RWPE2 (cell line): ENCODE results near the gene LAMA5.
A peak's percentile ranks its signal among the peaks of the same experiment; 100 is the strongest.

ENCODE experiments used
- ATAC-seq: fragments of 200-7000 bp; cut with Tn5 transposase; 3 replicates; pipeline ENCODE4 v1.9.1; 2021; ENCODE audit warnings: low read depth
- DNase-seq: peaks from one replicate; pipeline ENCODE4 v3.0.0-alpha.2; 2020; ENCODE audit warnings: low spot score
- H3K27ac ChIP-seq: fragments of 450-650 bp; 2 replicates; pipeline ENCODE4 v1.5.1; 2017; ENCODE audit warnings: mild to moderate bottlenecking; ENCODE audit not compliant: poor library complexity, severe bottlenecking
- H3K27me3 ChIP-seq: fragments of 250-450 bp; sonication (Bioruptor Pico); 2 replicates; pipeline ENCODE4 v1.5.1; 2021; ENCODE audit warnings: mild to moderate bottlenecking, moderate library complexity; ENCODE audit not compliant: insufficient read depth, poor library complexity, severe bottlenecking
- H3K36me3 ChIP-seq: fragments of 250-450 bp; sonication (Bioruptor Pico); 2 replicates; pipeline ENCODE4 v1.5.1; 2020; ENCODE audit warnings: low read depth, mild to moderate bottlenecking, moderate library complexity
- H3K4me1 ChIP-seq: fragments of 250-450 bp; sonication (Bioruptor Pico); 2 replicates; pipeline ENCODE4 v1.5.1; 2021; ENCODE audit warnings: mild to moderate bottlenecking, moderate library complexity; ENCODE audit not compliant: insufficient read depth, poor library complexity, severe bottlenecking
- H3K4me3 ChIP-seq: fragments of 250-450 bp; sonication (Bioruptor Pico); 2 replicates; pipeline ENCODE4 v1.5.1; 2021; ENCODE audit warnings: mild to moderate bottlenecking, moderate library complexity; ENCODE audit not compliant: severe bottlenecking
- H3K9me3 ChIP-seq: fragments of 250-450 bp; sonication (Bioruptor Pico); 2 replicates; pipeline ENCODE4 v1.5.1; 2021; ENCODE audit warnings: mild to moderate bottlenecking, moderate library complexity; ENCODE audit not compliant: severe bottlenecking
- TF ChIP-seq, protein P1 (sequence below): fragments of 450-650 bp; IDR thresholded peaks from one replicate; pipeline ENCODE4 v1.5.1; 2017; ENCODE audit warnings: mild to moderate bottlenecking, moderate library complexity; ENCODE audit not compliant: poor library complexity, severe bottlenecking

The LAMA5 gene

DNA sequence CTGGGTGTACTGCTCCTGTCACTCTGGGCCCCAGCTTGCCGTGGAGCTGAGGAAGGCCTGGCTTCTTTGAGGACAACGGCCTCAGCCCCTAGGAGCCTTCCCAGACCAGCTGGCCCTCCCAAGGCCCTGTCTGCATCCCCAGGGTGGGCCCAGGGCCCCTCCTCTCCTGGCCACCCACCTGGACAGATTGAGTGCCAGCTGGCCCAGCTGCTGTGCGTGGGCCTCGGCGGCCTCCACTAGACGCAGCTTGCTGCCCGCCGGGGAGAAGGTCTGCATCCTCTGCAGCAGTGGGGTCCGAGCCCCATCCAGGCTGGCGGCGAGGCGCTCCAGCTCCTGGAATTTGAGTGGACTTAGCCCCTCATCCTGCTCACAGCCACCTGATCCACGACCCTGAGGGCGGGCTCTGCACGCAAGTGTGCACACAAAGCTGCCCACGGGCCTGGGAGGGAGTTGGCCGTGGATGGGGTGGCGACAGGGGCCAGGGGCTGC lies 49.9 kb downstream of the LAMA5 start:
- Histone ChIP-seq H3K9me3 (no peaks in the 10 kb centered on the region), H3K36me3 (peaks cover 83% of the 10 kb centered on the region), H3K27ac (peak overlapping the region; percentile 2), H3K4me1 (no peaks in the 10 kb centered on the region), H3K4me3 (no peak overlapping the region), H3K27me3 (no peaks in the 10 kb centered on the region)
- ATAC-seq, result no peak
- TF ChIP-seq, protein P1, sequence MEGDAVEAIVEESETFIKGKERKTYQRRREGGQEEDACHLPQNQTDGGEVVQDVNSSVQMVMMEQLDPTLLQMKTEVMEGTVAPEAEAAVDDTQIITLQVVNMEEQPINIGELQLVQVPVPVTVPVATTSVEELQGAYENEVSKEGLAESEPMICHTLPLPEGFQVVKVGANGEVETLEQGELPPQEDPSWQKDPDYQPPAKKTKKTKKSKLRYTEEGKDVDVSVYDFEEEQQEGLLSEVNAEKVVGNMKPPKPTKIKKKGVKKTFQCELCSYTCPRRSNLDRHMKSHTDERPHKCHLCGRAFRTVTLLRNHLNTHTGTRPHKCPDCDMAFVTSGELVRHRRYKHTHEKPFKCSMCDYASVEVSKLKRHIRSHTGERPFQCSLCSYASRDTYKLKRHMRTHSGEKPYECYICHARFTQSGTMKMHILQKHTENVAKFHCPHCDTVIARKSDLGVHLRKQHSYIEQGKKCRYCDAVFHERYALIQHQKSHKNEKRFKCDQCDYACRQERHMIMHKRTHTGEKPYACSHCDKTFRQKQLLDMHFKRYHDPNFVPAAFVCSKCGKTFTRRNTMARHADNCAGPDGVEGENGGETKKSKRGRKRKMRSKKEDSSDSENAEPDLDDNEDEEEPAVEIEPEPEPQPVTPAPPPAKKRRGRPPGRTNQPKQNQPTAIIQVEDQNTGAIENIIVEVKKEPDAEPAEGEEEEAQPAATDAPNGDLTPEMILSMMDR, result no peak
- DNase-seq, result peak; percentile 84

DNA sequence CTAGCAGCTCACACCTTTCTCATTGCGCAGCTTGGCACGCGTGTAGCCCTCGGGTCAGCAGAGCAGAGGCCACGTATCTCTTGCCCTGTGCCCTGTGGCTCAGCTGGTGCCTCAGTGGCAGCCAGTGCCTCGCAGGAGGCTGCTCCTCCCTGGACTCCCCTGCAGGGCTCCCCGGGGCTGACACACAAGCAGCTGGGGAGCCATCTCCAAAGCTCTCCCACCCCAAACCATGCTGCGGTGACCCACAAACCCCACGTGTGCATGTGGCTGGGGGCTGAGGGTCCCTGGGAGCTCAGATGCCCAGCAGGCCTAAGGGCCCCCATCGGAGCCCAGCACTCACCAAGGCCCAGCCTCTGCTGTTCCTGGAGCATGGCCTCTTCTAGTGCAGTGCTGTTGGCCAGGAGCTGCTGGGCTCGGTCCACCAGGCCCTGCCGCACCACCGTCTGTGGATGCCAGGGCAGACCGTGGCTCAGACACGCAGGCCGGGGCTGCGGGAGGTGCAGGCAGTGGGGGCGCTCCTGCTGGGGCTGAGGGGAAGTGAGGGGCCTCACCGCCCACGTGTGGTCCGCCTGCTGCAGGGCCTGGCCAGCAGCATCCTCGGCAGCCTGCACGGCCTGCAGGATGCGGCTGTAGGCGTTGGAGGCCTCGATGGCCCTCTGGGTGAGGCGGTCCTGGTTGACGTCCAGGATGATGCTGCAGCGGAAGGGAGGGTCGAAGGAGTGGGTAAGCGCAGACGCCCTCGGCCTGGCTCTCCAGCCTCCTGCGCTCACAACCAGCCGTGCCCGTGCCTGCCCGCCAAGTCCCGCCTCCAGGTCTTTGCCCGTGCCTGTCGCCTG lies 50.6 kb downstream of the LAMA5 start:
- Histone ChIP-seq H3K4me3 (no peak overlapping the region), H3K9me3 (no peaks in the 10 kb centered on the region), H3K27ac (no peak overlapping the region), H3K27me3 (no peaks in the 10 kb centered on the region), H3K36me3 (peaks cover 84% of the 10 kb centered on the region), H3K4me1 (no peaks in the 10 kb centered on the region)
- ATAC-seq (no peak), DNase-seq (peak; percentile 89)
- TF ChIP-seq, protein P1, result no peak

DNA sequence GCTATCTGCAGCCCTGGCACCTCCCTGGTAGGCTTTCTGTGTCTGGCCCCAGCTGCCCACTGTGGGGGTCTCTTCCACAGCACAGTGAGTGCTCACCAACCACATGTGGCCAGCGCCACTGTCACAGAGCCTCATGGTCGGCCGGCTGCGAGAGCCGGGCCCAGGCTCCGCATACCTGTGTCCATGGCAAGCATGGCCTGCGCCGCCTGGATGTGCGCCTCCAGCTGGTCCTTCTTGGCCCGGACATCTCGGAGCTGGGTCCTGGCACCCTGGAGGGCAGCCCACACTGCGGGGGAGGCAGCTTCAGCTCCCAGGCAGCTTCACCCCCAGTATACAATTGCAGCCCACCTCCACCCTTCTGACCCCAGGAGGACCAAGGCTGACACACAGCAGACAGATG lies 51.3 kb downstream of the LAMA5 start:
- ATAC-seq (no peak), DNase-seq (peak; percentile 85)
- H3K4me3 ChIP-seq, result no peak overlapping the region
- H3K27me3 ChIP-seq, result no peaks in the 10 kb centered on the region
- H3K36me3 ChIP-seq, result peaks cover 90% of the 10 kb centered on the region
- no peak overlapping the region for H3K27ac ChIP-seq
- TF ChIP-seq, protein P1, result no peak
- no peaks in the 10 kb centered on the region for H3K9me3 ChIP-seq
- no peaks in the 10 kb centered on the region for H3K4me1 ChIP-seq

DNA sequence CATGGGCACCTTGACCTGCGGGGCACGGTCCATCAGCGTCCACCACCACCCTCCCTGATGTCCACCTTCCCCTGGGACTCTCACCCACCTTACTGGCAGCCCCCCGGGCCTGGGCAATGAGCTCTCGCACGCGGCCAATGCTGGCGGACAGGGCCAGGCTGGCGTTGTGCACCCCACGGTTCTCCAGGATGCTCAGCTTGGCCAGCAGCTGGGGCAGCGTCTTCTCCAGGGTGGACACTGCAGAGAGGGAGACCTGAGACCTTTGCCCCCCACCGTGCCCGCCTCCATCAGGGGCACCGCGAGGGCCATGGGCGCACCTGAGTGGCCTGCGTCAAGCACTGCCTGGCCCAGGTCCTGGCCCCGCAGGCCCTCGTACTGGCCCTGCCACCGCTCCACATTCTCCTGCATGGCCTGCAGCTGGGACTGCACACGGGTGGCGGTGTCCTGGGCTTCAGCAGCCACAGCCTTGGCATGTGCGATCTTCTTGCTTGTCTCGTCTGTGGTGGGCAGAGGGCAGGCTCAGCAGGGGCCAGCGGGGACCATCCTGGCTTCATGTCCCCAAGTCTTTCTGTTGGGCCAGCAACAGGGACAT lies 52.3 kb downstream of the LAMA5 start:
- DNase-seq, result no peak
- TF ChIP-seq, protein P1, result no peak
- no peak overlapping the region for H3K27ac ChIP-seq
- H3K9me3 ChIP-seq, result no peaks in the 10 kb centered on the region
- H3K4me3 ChIP-seq, result no peak overlapping the region
- no peak for ATAC-seq
- H3K4me1 ChIP-seq, result no peaks in the 10 kb centered on the region
- peaks cover 90% of the 10 kb centered on the region for H3K36me3 ChIP-seq
- H3K27me3 ChIP-seq, result no peaks in the 10 kb centered on the region

DNA sequence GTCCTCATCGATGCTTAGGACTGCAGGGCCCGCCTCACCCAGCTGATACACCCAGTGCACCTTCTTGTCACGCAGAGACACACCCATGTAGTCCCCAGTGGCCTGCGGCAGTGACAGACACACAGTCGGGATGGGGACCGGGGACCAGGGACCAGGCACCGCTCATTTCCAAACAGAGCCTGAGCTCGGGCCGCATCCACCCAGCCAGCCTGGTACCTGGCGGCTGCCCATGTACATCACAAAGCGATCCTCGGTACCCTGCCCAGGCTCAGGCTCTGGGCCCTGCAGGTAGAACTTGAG lies 52.8 kb downstream of the LAMA5 start:
- TF ChIP-seq, protein P1, result no peak
- Histone ChIP-seq H3K4me3 (no peak overlapping the region), H3K4me1 (no peaks in the 10 kb centered on the region), H3K27me3 (no peaks in the 10 kb centered on the region), H3K9me3 (no peaks in the 10 kb centered on the region), H3K27ac (no peak overlapping the region), H3K36me3 (peaks cover 87% of the 10 kb centered on the region)
- ATAC-seq, result peak; percentile 1; the same call in 1 of the 3 replicates
- peak; percentile 88 for DNase-seq
